ENCODE results near the gene MBTPS2.

The MBTPS2 gene

GRCh38 chrX:21934414-21934813, 95.0 kb downstream of the MBTPS2 start:
- in situ Hi-C loops (cut with MboI; ENCODE audit: low sequenced_read_pairs): no loop called here

All from HL-60/S4 (cell line).